ENCODE data around the gene FLG.
"Not testable (repeated sequence)": the region's sequence is repeated elsewhere in the genome, so short reads cannot be mapped to it uniquely, and the experiment has no call there.

The FLG gene

DNA sequence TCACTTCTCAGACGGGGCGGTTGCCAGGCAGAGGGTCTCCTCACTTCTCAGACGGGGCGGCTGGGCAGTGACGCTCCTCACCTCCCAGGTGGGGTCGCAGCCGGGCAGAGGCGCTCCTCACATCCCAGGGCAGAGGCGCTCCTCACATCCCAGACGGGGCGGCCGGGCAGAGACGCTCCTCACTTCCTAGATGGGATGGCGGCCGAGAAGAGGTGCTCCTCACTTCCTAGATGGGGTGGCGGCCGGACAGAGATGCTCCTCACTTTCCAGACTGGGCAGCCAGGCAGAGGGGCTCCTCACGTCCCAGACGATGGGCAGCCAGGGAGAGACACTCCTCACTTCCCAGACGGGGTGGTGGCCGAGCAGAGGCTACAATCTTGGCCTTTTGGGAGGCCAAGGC, 68.6 kb downstream of the FLG start:
- DNase-seq (ENCODE audit: low read depth), result not testable (repeated sequence)
